Measurements from ENCODE around the gene VTI1A. TPM values are rescaled to one million over a fixed set of nuclear protein-coding genes. Genes with fewer than 3 reads are reported as not detected.

The VTI1A gene
- total RNA-seq, 3 donors from 2014 or later (not counting 1 experiment from before 2014, with no cell fraction given) = 62.6 to 77.6 (median 68.2) TPM

GRCh38 chr10:112570585-112570984 lies 123.6 kb downstream of the VTI1A start:
- ATAC-seq = no peak
- Histone ChIP-seq H3K4me1 (ENCODE audit: control insufficient read depth, insufficient read depth, low read length) (no peaks in the 10 kb centered on the region), H3K36me3 (ENCODE audit: control insufficient read depth, insufficient read depth, low read length) (no peaks in the 10 kb centered on the region), H3K27me3 (ENCODE audit: control insufficient read depth, insufficient read depth, low read length) (no peaks in the 10 kb centered on the region), H3K4me3 (ENCODE audit: low read length) (no peak overlapping the region), H3K9me3 (ENCODE audit: control insufficient read depth, insufficient read depth, low read length) (no peaks in the 10 kb centered on the region), H3K27ac (ENCODE audit: low read length) (no peak overlapping the region)
- no peaks in the 10 kb centered on the region for H3K27me3 Mint-ChIP-seq (ENCODE audit: low read depth in 2 of 2)
- peaks cover 0 to 9% of the 10 kb centered on the region in 2 donors for H3K4me1 Mint-ChIP-seq
- TF ChIP-seq, protein P1, sequence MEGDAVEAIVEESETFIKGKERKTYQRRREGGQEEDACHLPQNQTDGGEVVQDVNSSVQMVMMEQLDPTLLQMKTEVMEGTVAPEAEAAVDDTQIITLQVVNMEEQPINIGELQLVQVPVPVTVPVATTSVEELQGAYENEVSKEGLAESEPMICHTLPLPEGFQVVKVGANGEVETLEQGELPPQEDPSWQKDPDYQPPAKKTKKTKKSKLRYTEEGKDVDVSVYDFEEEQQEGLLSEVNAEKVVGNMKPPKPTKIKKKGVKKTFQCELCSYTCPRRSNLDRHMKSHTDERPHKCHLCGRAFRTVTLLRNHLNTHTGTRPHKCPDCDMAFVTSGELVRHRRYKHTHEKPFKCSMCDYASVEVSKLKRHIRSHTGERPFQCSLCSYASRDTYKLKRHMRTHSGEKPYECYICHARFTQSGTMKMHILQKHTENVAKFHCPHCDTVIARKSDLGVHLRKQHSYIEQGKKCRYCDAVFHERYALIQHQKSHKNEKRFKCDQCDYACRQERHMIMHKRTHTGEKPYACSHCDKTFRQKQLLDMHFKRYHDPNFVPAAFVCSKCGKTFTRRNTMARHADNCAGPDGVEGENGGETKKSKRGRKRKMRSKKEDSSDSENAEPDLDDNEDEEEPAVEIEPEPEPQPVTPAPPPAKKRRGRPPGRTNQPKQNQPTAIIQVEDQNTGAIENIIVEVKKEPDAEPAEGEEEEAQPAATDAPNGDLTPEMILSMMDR (IDR thresholded peaks at IDR 0.05) = no peak
- 100% methylated on average over 2 of the region's 3 CpGs for WGBS (ENCODE audit: insufficient coverage)
- no peaks in the 10 kb centered on the region for H3K36me3 Mint-ChIP-seq
- H3K27ac Mint-ChIP-seq = no peak overlapping the region
- intact Hi-C loops (cut with micrococcal nuclease) = no loop called here
- H3K4me3 Mint-ChIP-seq = no peak overlapping the region
- no peak for DNase-seq
- no peaks in the 10 kb centered on the region for H3K9me3 Mint-ChIP-seq

DNA sequence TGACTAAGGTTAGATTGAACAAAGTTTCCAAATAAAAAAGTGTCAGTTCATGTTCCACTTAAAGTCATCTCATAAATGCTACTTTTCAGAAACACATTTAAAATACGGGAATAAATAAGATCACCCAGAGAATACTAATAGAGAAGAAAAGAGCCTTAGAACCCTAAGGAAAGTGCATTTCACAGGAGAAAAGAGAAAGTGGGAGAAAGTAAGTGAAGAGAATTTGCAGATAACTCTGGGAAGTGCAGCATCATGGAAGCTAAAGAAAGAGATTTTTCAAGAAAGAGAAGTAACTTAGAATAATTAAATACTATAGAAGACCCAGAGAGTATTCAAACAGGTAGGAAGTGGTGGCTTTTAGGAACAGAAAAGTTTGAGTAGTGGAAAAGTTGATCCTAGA lies 132.6 kb downstream of the VTI1A start:
- WGBS (ENCODE audit: insufficient coverage) = no CpG with 5 or more reads among the region's 1 CpG
- no peak overlapping the region for H3K27ac Mint-ChIP-seq
- TF ChIP-seq, protein P1 (IDR thresholded peaks at IDR 0.05) = no peak
- DNase-seq = no peak
- Histone ChIP-seq H3K4me3 (ENCODE audit: low read length) (no peak overlapping the region), H3K27ac (ENCODE audit: low read length) (no peak overlapping the region), H3K36me3 (ENCODE audit: control insufficient read depth, insufficient read depth, low read length) (no peaks in the 10 kb centered on the region), H3K9me3 (ENCODE audit: control insufficient read depth, insufficient read depth, low read length) (no peaks in the 10 kb centered on the region), H3K27me3 (ENCODE audit: control insufficient read depth, insufficient read depth, low read length) (no peaks in the 10 kb centered on the region), H3K4me1 (ENCODE audit: control insufficient read depth, insufficient read depth, low read length) (no peaks in the 10 kb centered on the region)
- H3K27me3 Mint-ChIP-seq (ENCODE audit: low read depth in 2 of 2) = no peaks in the 10 kb centered on the region
- no peaks in the 10 kb centered on the region for H3K36me3 Mint-ChIP-seq
- H3K9me3 Mint-ChIP-seq = no peaks in the 10 kb centered on the region
- H3K4me3 Mint-ChIP-seq = no peak overlapping the region
- intact Hi-C loops (cut with micrococcal nuclease) = no loop called here
- H3K4me1 Mint-ChIP-seq = peaks cover 0 to 10% of the 10 kb centered on the region in 2 donors
- no peak for ATAC-seq

DNA sequence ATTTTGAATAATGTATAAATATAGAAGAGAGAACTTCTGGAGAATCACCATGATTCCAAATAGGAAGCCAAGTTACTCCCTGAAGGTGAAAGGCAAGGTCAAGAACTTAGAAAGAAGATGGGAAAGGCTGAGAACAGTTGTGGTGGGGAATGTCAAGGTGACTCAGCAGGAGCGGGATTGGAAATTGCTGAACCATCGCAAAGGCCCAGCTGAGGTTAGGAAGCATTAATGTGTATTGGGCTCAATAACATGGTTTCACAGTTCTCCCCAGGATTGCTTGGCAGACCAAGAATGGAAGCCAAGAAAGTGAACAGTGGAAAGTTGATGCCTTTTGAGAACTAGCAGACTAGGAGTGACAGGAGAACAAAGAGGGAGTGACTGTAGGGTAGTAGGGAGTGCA lies 133.3 kb downstream of the VTI1A start:
- H3K4me3 ChIP-seq (ENCODE audit: low read length) = no peak overlapping the region
- intact Hi-C loops (cut with micrococcal nuclease) = no loop called here
- H3K4me1 Mint-ChIP-seq = peaks cover 0 to 4% of the 10 kb centered on the region in 2 donors
- WGBS (ENCODE audit: insufficient coverage) = 96% methylated on average over 2 of the region's 2 CpGs
- H3K4me1 ChIP-seq (ENCODE audit: control insufficient read depth, insufficient read depth, low read length) = no peaks in the 10 kb centered on the region
- H3K27me3 ChIP-seq (ENCODE audit: control insufficient read depth, insufficient read depth, low read length) = no peaks in the 10 kb centered on the region
- no peak overlapping the region for H3K27ac Mint-ChIP-seq
- no peak for DNase-seq
- no peak for ATAC-seq
- H3K4me3 Mint-ChIP-seq = no peak overlapping the region
- TF ChIP-seq, protein P1 (IDR thresholded peaks at IDR 0.05) = no peak
- no peak overlapping the region for H3K27ac ChIP-seq (ENCODE audit: low read length)
- H3K27me3 Mint-ChIP-seq (ENCODE audit: low read depth in 2 of 2) = no peaks in the 10 kb centered on the region
- H3K9me3 Mint-ChIP-seq = no peaks in the 10 kb centered on the region
- no peaks in the 10 kb centered on the region for H3K36me3 ChIP-seq (ENCODE audit: control insufficient read depth, insufficient read depth, low read length)
- no peaks in the 10 kb centered on the region for H3K36me3 Mint-ChIP-seq
- H3K9me3 ChIP-seq (ENCODE audit: control insufficient read depth, insufficient read depth, low read length) = no peaks in the 10 kb centered on the region

GRCh38 chr10:112581921-112582320 lies 134.9 kb downstream of the VTI1A start:
- no peak overlapping the region for H3K4me3 Mint-ChIP-seq
- Histone ChIP-seq H3K9me3 (ENCODE audit: control insufficient read depth, insufficient read depth, low read length) (no peaks in the 10 kb centered on the region), H3K36me3 (ENCODE audit: control insufficient read depth, insufficient read depth, low read length) (no peaks in the 10 kb centered on the region), H3K4me3 (ENCODE audit: low read length) (no peak overlapping the region), H3K27ac (ENCODE audit: low read length) (no peak overlapping the region), H3K27me3 (ENCODE audit: control insufficient read depth, insufficient read depth, low read length) (no peaks in the 10 kb centered on the region), H3K4me1 (ENCODE audit: control insufficient read depth, insufficient read depth, low read length) (no peaks in the 10 kb centered on the region)
- H3K36me3 Mint-ChIP-seq = no peaks in the 10 kb centered on the region
- intact Hi-C loops (cut with micrococcal nuclease) = no loop called here
- TF ChIP-seq, protein P1 (IDR thresholded peaks at IDR 0.05) = no peak
- no peak for DNase-seq
- no peak overlapping the region for H3K27ac Mint-ChIP-seq
- H3K4me1 Mint-ChIP-seq = peaks cover 5 to 9% of the 10 kb centered on the region in 2 donors
- no peak for ATAC-seq
- WGBS (ENCODE audit: insufficient coverage) = 100% methylated on average over 2 of the region's 4 CpGs
- no peaks in the 10 kb centered on the region for H3K27me3 Mint-ChIP-seq (ENCODE audit: low read depth in 2 of 2)
- H3K9me3 Mint-ChIP-seq = no peaks in the 10 kb centered on the region
